ENCODE measurements around the gene UBA52. TPM values are rescaled to one million over a fixed set of nuclear protein-coding genes. Genes with fewer than 3 reads are reported as not detected.

UBA52 gene
- total and polyA plus RNA-seq, 2 of the 8 experiments (the other 6 are each of a cell fraction or from before 2014, with no cell fraction given), result 1,340 to 5,409 TPM

GRCh38 chr19:18597809-18598660 lies 26.4 kb downstream of the UBA52 start:
- ChIA-PET POLR2A (ENCODE audit: partially characterized antibody) (interaction anchor here (0.8 to 3.1 kb wide), 4 partner anchors 8 to 26 kb away, joined by 3 to 18 read pairs (median 8); partner anchors contain the start of genes REX1BD and UBA52), CTCF (ENCODE audit: partially characterized antibody) (interaction anchor here (0.6 to 12.5 kb wide), 8 partner anchors 11 to 147 kb away, joined by 3 to 139 read pairs (median 4); partner anchors contain the start of gene REX1BD)
- Histone ChIP-seq H2BK12ac (ENCODE audit: low read depth, low read length) (peak overlapping the region; percentile 87; the same call in 1 of the 2 replicates), H2BK5ac (ENCODE audit: low read depth, low read length) (peak overlapping the region; percentile 52; the same call in 1 of the 2 replicates), H3K4ac (replicated peaks; ENCODE audit: insufficient read length, low read depth, low read length) (peak overlapping the region; percentile 33), H3K4me1 (replicated peaks in 1 of 4; ENCODE audit: control insufficient read depth in 3 of 4, insufficient read depth in 4 of 4, low read length in 3 of 4) (peaks cover 0 to 30% (median 24%) of the 10 kb centered on the region in 4 experiments; a peak in 6 of 7 replicates), H2AK5ac (ENCODE audit: low read depth, low read length) (peak overlapping the region; percentile 75; the same call in 1 of the 2 replicates), H4K5ac (ENCODE audit: insufficient read length, low read depth, low read length) (no peak overlapping the region), H4K91ac (replicated peaks; ENCODE audit: insufficient read length, low read length) (peak overlapping the region; percentile 14), H3K56ac (replicated peaks; ENCODE audit: insufficient read length, low read depth, low read length) (no peak overlapping the region), H3K18ac (ENCODE audit: extremely low read depth, low read length) (peak overlapping the region; percentile 51), H3K79me2 (ENCODE audit: control insufficient read depth in 1 of 2, insufficient read depth in 2 of 2, low read length in 2 of 2) (no peaks in the 10 kb centered on the region), H3K23ac (ENCODE audit: insufficient read length) (no peak overlapping the region), H3K4me2 (ENCODE audit: insufficient read depth in 1 of 2, low read depth in 2 of 2, low read length in 2 of 2) (no peak overlapping the region), H4K20me1 (replicated peaks in 1 of 2; ENCODE audit: control insufficient read depth in 1 of 2, insufficient read depth in 2 of 2, low read length in 2 of 2) (peaks cover 0 to 1% of the 10 kb centered on the region in 2 experiments), H3K23me2 (ENCODE audit: low read depth, low read length) (peaks cover 6% of the 10 kb centered on the region), H3K14ac (ENCODE audit: insufficient read length) (no peak overlapping the region), H3K9me3 (ENCODE audit: insufficient read depth in 2 of 2, low read depth in 1 of 2, low read length in 1 of 2) (no peaks in the 10 kb centered on the region), H3K9ac (replicated peaks in 1 of 4; ENCODE audit: extremely low read depth in 1 of 4, low read depth in 3 of 4, low read length in 3 of 4) (no peak overlapping the region), H2BK15ac (ENCODE audit: low read length) (no peak overlapping the region), H2AFZ (ENCODE audit: low read length) (no peak overlapping the region), H2BK120ac (replicated peaks; ENCODE audit: low read depth, low read length) (no peak overlapping the region), H3K79me1 (ENCODE audit: low read depth, low read length) (no peaks in the 10 kb centered on the region), H4K8ac (ENCODE audit: extremely low read depth, insufficient read depth, low read length) (no peak overlapping the region), H3K27ac (ENCODE audit: low read depth, low read length) (no peak overlapping the region), H3K36me3 (ENCODE audit: control insufficient read depth in 2 of 4, insufficient read depth in 4 of 4, low read length in 3 of 4) (no peaks in the 10 kb centered on the region), H2BK20ac (ENCODE audit: low read length) (peak overlapping the region; percentile 61; the same call in 1 of the 2 replicates), H3K4me3 (ENCODE audit: extremely low read depth in 1 of 4, insufficient read depth in 2 of 4, low read depth in 3 of 4, low read length in 4 of 4) (no peak overlapping the region), H3K27me3 (replicated peaks in 1 of 4; ENCODE audit: control insufficient read depth in 3 of 4, extremely low read depth in 1 of 4, insufficient read depth in 3 of 4, low read length in 3 of 4) (peaks cover 3 to 23% (median 19%) of the 10 kb centered on the region in 4 experiments)
- no peak for FAIRE-seq
- DNase-seq (ENCODE audit: low read depth in 1 of 2, low spot score in 2 of 2), result no peak
- 71% methylated on average over 13 of the region's 25 CpGs; no CpG with 5 or more reads in 1 of the 2 experiments for whole genome bisulfite sequencing, 2 experiments (ENCODE audit: extremely low coverage in 1 of 2, insufficient coverage in 1 of 2, insufficient read length in 1 of 2, insufficient replicate concordance in 2 of 2, low coverage in 1 of 2, low lambda C conversion rate in 2 of 2, missing lambda C conversion rate in 1 of 2)
- TF ChIP-seq PHF8 (conservative IDR thresholded peaks at IDR 0.05; ENCODE audit: low read depth, low read length) (no peak), CBX5 (IDR thresholded peaks at IDR 0.05; ENCODE audit: low read depth, low read length) (no peak), RAD21 (IDR thresholded peaks at IDR 0.05 in 1 of 2, conservative IDR thresholded peaks at IDR 0.05 in 1 of 2; ENCODE audit: low read depth in 2 of 2, low read length in 2 of 2) (no peak), USF2 (IDR thresholded peaks at IDR 0.05; ENCODE audit: low read length) (no peak), JUND (IDR thresholded peaks at IDR 0.05; ENCODE audit: low read length) (no peak), CTCF (IDR thresholded peaks at IDR 0.05; ENCODE audit: control extremely low read depth in 1 of 3, insufficient read depth in 1 of 3, low read depth in 1 of 3, low read length in 3 of 3) (no peak)
